Daoy (cell line): ENCODE results near the gene GGT1. TPM values are rescaled to one million over a fixed set of nuclear protein-coding genes. Genes with fewer than 3 reads are reported as not detected.
"Not testable (repeated sequence)": the region's sequence is repeated elsewhere in the genome, so short reads cannot be mapped to it uniquely, and the experiment has no call there.

Experiments used
- DNase-seq: peaks from one replicate; pipeline ENCODE4 v3.0.0-alpha.2; 2015; ENCODE audit warnings: low read depth
- total RNA-seq: library from RNA; depleted of rRNA; stranded (reverse); fragments of >200 nt; shearing (Covaris generic); gene quantifications from 2 replicates; pipeline ENCODE4 v1.2.3, GENCODE V29; 2014

Gene GGT1
- total RNA-seq, 1 experiment from 2014 or later, result 8.7 TPM

- not testable (repeated sequence) for DNase-seq
Measured at GRCh38 chr22:24599958-24600715, 2.9 kb upstream of the GGT1 start.

GRCh38 chr22:24601217-24602104 is 1.5 kb upstream of the GGT1 start:
- DNase-seq, result peak; percentile 38

GRCh38 chr22:24602105-24602749 is 766 bp upstream of the GGT1 start:
- not testable (repeated sequence) for DNase-seq

- DNase-seq, result not testable (repeated sequence)
Measured at GRCh38 chr22:24603770-24604629, 1.0 kb downstream of the GGT1 start.

- not testable (repeated sequence) for DNase-seq
Measured at GRCh38 chr22:24606340-24606739, 3.3 kb downstream of the GGT1 start.

GRCh38 chr22:24607429-24607983 is 4.5 kb downstream of the GGT1 start:
- DNase-seq, result peak; percentile 79

- DNase-seq, result not testable (repeated sequence)
Measured at GRCh38 chr22:24608327-24608726, 5.3 kb downstream of the GGT1 start.

- DNase-seq, result not testable (repeated sequence)
Measured at GRCh38 chr22:24609888-24610287, 6.9 kb downstream of the GGT1 start.

GRCh38 chr22:24614794-24615193 is 11.8 kb downstream of the GGT1 start:
- not testable (repeated sequence) for DNase-seq

- not testable (repeated sequence) for DNase-seq
Measured at GRCh38 chr22:24621244-24621643, 18.3 kb downstream of the GGT1 start.

GRCh38 chr22:24622596-24622995 is 19.6 kb downstream of the GGT1 start:
- DNase-seq, result peak; percentile 39

- DNase-seq, result not testable (repeated sequence)
Measured at GRCh38 chr22:24627911-24628310, 24.9 kb downstream of the GGT1 start.

GRCh38 chr22:24629069-24629468 is 26.1 kb downstream of the GGT1 start:
- peak; percentile 30 for DNase-seq

- DNase-seq, result not testable (repeated sequence)
Measured at GRCh38 chr22:24630812-24631427, 27.9 kb downstream of the GGT1 start.

- not testable (repeated sequence) for DNase-seq
Measured at GRCh38 chr22:24631430-24632122, 28.6 kb downstream of the GGT1 start.

GRCh38 chr22:24632642-24633041 is 29.6 kb downstream of the GGT1 start:
- not testable (repeated sequence) for DNase-seq

- DNase-seq, result not testable (repeated sequence)
Measured at GRCh38 chr22:24633231-24634023, 30.4 kb downstream of the GGT1 start.

GRCh38 chr22:24634776-24635389 is 31.9 kb downstream of the GGT1 start:
- DNase-seq, result not testable (repeated sequence)
